GM19452 (cell line): ENCODE data around the gene LHPP.
"Not testable (repeated sequence)": the region's sequence is repeated elsewhere in the genome, so short reads cannot be mapped to it uniquely, and the experiment has no call there.

Experiments
- ATAC-seq: cut with Tn5 transposase; IDR thresholded peaks from one replicate; pipeline ENCODE4 v1.9.1; 2021; ENCODE audit not compliant: unreplicated experiment

Gene LHPP

GRCh38 chr10:124568848-124569622, 107.4 kb downstream of the LHPP start:
- no peak for ATAC-seq

- ATAC-seq: no peak
These were observed 108.2 kb downstream of the LHPP start for GRCh38 chr10:124569623-124570470.

DNA sequence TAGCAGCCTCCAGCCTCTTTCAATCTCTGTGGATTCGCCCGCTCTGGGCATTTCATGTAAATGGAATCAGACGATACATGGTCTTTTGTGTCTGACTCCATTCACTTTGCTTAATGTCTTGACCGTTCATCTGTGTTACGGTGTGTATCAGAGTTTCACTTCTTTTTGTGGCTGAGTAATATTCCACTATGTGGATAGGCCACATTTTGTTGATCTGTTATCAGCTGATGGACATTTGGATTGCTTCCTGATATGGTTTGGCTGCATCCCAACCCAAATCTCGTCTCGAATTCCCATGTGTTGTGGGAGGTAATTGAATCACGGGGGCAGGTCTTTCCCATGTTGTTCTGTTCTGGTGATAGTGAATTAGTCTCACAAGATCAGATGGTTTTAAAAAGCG, 109.0 kb downstream of the LHPP start:
- ATAC-seq: no peak

GRCh38 chr10:124572751-124573150, 111.1 kb downstream of the LHPP start:
- no peak for ATAC-seq

DNA sequence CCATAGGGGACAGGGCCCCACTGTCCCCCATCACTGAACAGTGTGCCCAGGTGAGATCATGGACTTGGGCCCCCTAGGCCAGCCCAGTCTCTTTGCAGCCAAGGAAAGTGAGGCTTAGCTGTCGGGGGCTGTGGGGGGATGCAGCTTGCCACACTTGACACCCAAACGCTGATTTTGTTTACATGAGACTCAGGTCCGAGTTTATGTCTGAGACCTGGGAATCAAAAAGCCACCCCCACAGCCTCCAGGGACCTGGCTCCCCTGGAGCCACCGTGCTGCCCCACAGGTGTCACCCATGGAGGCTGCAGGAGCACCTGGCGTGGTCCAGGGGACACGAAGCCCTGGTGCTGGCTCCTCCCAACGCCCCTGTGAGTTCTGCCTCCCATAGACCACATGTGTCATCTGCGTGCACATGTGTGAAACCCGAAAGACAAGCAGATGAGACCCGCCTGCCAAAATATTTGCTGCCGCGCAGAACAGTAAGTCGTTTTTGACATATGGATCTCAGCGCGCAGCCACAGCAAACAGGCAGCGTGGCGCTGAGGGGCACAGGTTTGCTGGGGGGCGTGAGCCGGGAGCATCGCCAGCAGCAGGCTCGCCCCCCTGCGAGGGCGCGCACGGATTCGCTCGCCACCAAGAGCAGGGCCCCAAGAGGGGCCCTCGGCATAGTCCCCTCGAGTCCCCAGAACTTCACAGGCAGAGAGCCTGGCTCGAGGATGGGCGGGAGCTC, 112.3 kb downstream of the LHPP start:
- ATAC-seq: no peak

DNA sequence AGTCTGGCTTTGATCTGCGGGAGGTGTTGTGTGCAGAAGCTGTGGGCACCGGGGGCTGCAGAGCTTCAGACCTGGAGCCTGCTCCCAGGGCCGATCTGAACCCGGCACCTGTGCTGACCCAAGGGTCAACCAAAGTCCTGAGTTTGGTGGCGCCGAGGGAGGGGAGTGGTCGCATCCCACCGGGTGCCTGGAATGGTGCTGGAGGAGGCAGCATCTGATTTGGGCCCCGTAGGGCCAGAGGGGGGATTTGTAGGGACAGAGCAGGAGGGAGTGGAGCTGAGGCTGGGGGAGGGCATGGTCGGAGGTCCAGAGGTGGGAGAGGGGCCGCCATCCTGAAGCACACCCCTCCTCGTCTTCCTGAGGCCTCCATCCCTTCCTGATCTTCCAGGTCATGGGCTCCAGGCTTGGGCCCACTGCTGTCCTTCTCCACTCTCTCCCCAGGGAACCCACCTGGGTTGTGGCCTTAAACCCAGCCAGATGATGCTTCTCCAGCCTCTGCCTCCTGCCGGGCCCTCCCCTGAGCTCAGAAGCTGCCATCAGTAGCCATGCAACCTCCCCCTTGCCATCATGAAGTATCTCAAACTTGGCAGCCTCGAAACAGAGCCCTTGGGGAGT, 112.9 kb downstream of the LHPP start:
- no peak for ATAC-seq

- ATAC-seq: no peak
These were observed 113.7 kb downstream of the LHPP start for GRCh38 chr10:124575107-124576035.

DNA sequence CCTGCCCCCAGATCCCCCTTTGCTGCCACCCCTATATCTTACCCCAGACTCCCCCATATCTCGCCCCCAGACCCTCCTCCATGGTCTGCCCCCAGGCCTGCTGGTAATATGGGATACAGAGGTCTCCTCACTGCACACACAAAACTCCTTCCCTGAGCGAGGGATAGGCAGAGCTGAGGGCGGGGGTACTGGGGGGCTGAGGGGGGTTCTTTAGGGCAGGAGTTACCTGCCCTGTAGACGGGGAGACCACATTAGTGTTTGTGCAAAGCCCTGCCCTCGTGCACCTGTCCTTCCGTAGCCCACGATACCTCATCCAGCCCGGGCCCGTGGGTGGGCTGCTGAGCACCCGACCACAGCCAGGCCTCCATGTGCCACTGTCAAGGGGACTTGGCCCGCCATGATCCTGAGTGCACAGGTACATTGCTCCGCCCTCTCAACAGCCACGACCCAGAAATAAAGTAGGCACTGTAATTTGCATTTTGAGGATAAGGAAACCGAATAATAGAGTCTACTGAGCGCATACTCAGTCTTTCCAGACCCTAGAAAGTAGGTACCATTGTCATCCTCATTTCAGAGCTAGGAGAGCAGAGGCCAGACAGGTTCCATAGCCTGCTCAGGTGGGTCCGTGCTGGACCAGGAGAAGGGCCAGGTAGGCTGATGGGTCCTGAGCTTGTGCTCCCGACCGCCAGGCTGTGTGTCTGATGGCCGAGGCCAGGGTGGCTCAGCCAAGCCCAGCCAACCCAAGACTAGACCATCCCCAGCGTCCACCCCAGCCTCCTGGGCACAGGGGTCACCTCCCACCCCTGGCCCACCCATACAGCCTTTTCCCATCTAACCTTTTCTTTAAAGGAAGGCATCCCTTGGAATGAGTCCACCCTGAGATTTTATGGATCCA, 115.2 kb downstream of the LHPP start:
- no peak for ATAC-seq

- ATAC-seq: no peak
These were observed 116.0 kb downstream of the LHPP start for GRCh38 chr10:124577651-124578050.

GRCh38 chr10:124578231-124579010, 116.8 kb downstream of the LHPP start:
- no peak for ATAC-seq

GRCh38 chr10:124579011-124579399, 117.4 kb downstream of the LHPP start:
- ATAC-seq: no peak

- no peak for ATAC-seq
These were observed 124.5 kb downstream of the LHPP start for GRCh38 chr10:124586142-124586541.

DNA sequence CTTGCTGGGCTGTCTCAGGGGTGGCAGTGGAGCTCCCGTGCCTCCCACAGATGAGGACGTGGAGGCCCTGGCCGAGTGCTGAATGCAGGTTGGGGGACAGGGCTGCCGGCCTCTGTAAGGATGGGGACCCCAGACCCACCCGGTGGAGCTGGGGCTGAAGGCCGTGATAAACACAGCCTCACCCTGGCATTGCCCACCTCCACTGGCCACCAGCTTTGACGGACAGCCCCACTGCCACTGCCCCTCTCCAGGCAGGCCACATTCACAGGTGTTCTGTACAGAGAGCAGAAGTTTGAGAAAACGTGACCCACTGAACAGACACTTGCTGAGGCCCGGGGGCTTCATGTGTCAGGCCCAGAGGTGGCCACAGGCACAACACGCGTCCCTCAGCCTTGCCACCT, 126.2 kb downstream of the LHPP start:
- no peak for ATAC-seq

- not testable (repeated sequence) for ATAC-seq
These were observed 126.7 kb downstream of the LHPP start for GRCh38 chr10:124588341-124588735.

DNA sequence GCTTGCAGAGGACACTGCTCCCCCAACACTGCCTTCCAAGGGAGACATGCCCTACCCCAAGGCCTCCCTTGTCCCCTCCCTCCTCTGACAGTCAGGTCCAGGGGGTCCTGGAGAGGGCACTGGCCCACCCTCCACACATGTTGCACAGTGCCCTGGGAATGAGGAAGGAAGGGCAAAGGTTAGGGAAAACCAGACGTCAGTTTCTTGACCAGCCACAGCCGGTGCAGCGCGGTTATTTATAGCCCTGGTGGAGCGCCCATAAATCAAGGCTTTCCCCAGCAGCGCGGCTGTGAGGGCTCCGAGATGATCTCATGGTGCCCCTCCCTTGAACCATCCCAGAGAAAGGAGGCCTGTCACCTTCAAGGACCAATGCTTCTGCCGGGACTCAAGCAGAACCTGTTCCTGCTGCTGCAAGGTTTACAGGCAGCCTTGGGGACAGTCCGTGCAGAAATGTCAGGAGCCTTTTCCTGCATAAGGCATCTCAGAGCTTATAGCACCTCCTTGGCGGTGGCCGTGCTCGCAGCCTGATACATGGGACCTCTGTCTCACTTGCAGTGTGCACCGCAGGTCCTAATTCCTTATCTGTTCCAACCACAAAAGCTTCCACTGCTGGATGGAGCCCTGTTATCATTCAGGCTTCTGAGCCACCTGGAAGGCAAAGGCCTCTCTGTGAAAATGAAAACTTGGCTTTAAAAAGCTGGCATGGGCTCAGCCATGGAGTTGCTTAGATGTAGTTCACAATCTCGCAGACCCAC, 127.3 kb downstream of the LHPP start:
- ATAC-seq: no peak

- no peak for ATAC-seq
These were observed 127.9 kb downstream of the LHPP start for GRCh38 chr10:124589491-124590041.
